Transverse colon (tissue), 4 donors: ENCODE measurements around the gene OR5B3. TPM values are rescaled to one million over a fixed set of nuclear protein-coding genes. Genes with fewer than 3 reads are reported as not detected.
"Not testable (repeated sequence)": the region's sequence is repeated elsewhere in the genome, so short reads cannot be mapped to it uniquely, and the experiment has no call there.

Source experiments
- DNase-seq: peaks from one replicate; pipeline ENCODE4 v3.0.0-alpha.2; 2019
- H3K27ac ChIP-seq, 4 donors: fragments of 200-600 bp; sonication (generic); 2 replicates each; pipeline ENCODE4 v1.5.1; 2016 to 2018; ENCODE audit warnings: inconsistent platforms in 4 of 4
- H3K27me3 ChIP-seq: fragments of 200-600 bp; sonication (generic); 2 replicates; pipeline ENCODE4 v1.5.1; 2017; ENCODE audit warnings: inconsistent platforms
- H3K36me3 ChIP-seq, 4 donors: fragments of 200-600 bp; sonication (generic); 2 replicates each; pipeline ENCODE4 v1.5.1; 2017 to 2019; ENCODE audit warnings: inconsistent platforms in 4 of 4
- H3K4me1 ChIP-seq, 4 donors: fragments of 200-600 bp; sonication (generic); 2 replicates each; pipeline ENCODE4 v1.5.1; 2017 to 2020; ENCODE audit warnings: inconsistent platforms in 4 of 4
- H3K4me3 ChIP-seq, 4 donors: fragments of 200-600 bp; sonication (generic); 1 replicate in 1 of 4; 2 replicates in 3 of 4; pipeline versions ENCODE4 v1.5.1 to v1.6.1; 2017 to 2019; ENCODE audit warnings: inconsistent platforms in 4 of 4
- H3K9me3 ChIP-seq, 2 donors: fragments of 200-600 bp; sonication (generic); 2 replicates each; pipeline ENCODE4 v1.5.1; 2017 to 2019; ENCODE audit warnings: inconsistent platforms in 2 of 2
- CTCF ChIP-seq, 5 experiments: fragments of 200-600 bp in 3 of 5; fragments of 450-650 bp in 2 of 5; sonication (generic) in 3 of 5; IDR thresholded peaks; 1 replicate in 2 of 5; 2 replicates in 3 of 5; pipeline ENCODE4 v1.5.1; 2016 to 2017; ENCODE audit warnings: antibody characterized with exemption in 5 of 5, inconsistent platforms in 3 of 5, mild to moderate bottlenecking in 2 of 5, moderate library complexity in 1 of 5
- EP300 ChIP-seq: sonication (generic); formaldehyde crosslinking; IDR thresholded peaks from one replicate; pipeline ENCODE4 v1.6.1; 2017; ENCODE audit warnings: antibody characterized with exemption, low read depth
- POLR2A ChIP-seq: fragments of 450-650 bp; IDR thresholded peaks from one replicate; pipeline ENCODE4 v1.6.1; 2016; ENCODE audit warnings: antibody characterized with exemption, mild to moderate bottlenecking, moderate library complexity
- POLR2AphosphoS5 ChIP-seq, 3 donors: sonication (generic); formaldehyde crosslinking; IDR thresholded peaks; one replicate each; pipeline ENCODE4 v1.6.1; 2016; ENCODE audit warnings: antibody characterized with exemption in 3 of 3
- WGBS, 2 donors: methylation state at CpG; one replicate each; pipeline ENCODE4 v1.1.5; 2018; ENCODE audit warnings: low coverage in 1 of 2; 5-methylcytosine and 5-hydroxymethylcytosine counted together
- in situ Hi-C, 4 donors: fragments of 200-750 bp; cut with MboI; loops; one replicate each; pipeline versions ENCODE4 v1.15.0 to v1.15.1; 2017; ENCODE audit warnings: low sequenced_read_pairs in 3 of 4, low pct_ligation_motif_present in 1 of 4, low pct_unique_long_range_greater_than_20kb in 1 of 4
- intact Hi-C: fragments of 100-400 bp; cut with DNase I; formaldehyde crosslinking; loops from one replicate; pipeline ENCODE4 v1.15.1; 2023; ENCODE audit warnings: low total_unique reads
- total RNA-seq, 4 donors: library from RNA; depleted of rRNA; stranded (reverse); fragments of >200 nt; gene quantifications; one replicate each; pipeline ENCODE4 v1.1.0, GENCODE V29; 2016

Gene OR5B3
- total RNA-seq, 4 donors from 2014 or later, result not detected

DNA sequence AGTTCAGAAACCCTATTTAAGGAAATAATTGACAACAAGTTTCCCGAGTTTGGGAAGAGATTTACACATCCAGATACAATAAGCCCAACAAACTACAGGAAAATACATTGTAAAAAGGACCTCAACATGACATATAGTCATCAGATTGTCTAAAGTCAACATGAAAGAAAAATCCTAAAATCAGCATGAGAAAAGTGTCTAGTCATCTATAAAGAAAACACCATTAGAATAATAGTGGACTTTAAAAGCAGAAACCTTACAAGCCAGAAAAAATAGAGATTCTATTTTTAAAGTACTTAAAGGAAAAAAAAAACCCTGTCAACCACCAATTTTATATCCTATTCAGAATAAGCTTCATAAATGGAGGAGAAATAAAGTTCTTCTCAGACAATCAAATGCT, 22.6 kb upstream of the OR5B3 start:
- intact Hi-C loops, result no loop called here
- in situ Hi-C loops, result no loop called here

DNA sequence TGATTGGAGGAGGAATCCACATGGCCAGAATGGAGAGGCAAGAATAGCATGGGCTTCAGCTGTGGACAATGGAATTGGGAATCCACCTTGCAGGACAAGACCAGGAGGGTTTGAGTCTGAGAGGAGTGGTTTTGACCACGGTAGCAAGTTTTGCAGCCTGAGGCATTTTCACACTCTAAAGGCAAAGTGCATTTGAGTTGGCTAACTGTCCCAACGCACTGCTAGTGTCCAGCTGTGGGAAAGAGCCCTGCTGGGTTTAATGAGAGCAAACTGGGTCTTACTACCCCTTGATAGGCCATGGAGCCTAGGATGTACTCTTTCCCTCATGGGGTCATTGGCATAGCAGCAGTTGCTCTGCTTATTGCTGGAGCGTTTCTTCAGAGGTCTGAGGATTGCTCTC, 21.3 kb upstream of the OR5B3 start, which contains the start of gene OR5B2:
Gene OR5B2 (minus strand): TSS at position 101 of the 400 bp plus-strand sequence. CDS start 4,860 bp downstream, outside the sequence.
- Histone ChIP-seq H3K27me3 (no peaks in the 10 kb centered on the region), H3K9me3 (peaks cover 0 to 6% of the 10 kb centered on the region in 2 donors), H3K27ac (no peak within 1 kb of the TSS), H3K36me3 (no peaks in the 10 kb centered on the region), H3K4me3 (no peak within 1 kb of the TSS), H3K4me1 (no peaks in the 10 kb centered on the region)
- no peak for DNase-seq
- TF ChIP-seq POLR2A (no peak), POLR2AphosphoS5 (IDR thresholded peaks at IDR 0.05) (no peak), EP300 (no peak), CTCF (IDR thresholded peaks at IDR 0.05) (no peak)
- WGBS, 2 donors, result 75% methylated on average over 3 of the region's 3 CpGs; no CpG with 5 or more reads in 1 of the 2 donors
- in situ Hi-C loops, result no loop called here
- intact Hi-C loops, result loop anchor here (1.0 kb wide), 1 partner anchor 33 kb away; no protein-coding TSS in a partner anchor

More for the DNA sequence above, 22.6 kb upstream of the OR5B3 start:
- H3K9me3 ChIP-seq, result peaks cover 0 to 6% of the 10 kb centered on the region in 2 donors
- H3K27ac ChIP-seq, result no peak overlapping the region
- no peaks in the 10 kb centered on the region for H3K36me3 ChIP-seq
- DNase-seq, result no peak
- H3K4me1 ChIP-seq, result no peaks in the 10 kb centered on the region
- H3K4me3 ChIP-seq, result no peak overlapping the region
- 27 to 40% methylated on average over 1 of the region's 1 CpG for WGBS, 2 donors
- no peak for TF ChIP-seq CTCF (IDR thresholded peaks at IDR 0.05)
- TF ChIP-seq POLR2AphosphoS5 (IDR thresholded peaks at IDR 0.05), result no peak
- no peak for TF ChIP-seq EP300
- TF ChIP-seq POLR2A, result no peak
- no peaks in the 10 kb centered on the region for H3K27me3 ChIP-seq

DNA sequence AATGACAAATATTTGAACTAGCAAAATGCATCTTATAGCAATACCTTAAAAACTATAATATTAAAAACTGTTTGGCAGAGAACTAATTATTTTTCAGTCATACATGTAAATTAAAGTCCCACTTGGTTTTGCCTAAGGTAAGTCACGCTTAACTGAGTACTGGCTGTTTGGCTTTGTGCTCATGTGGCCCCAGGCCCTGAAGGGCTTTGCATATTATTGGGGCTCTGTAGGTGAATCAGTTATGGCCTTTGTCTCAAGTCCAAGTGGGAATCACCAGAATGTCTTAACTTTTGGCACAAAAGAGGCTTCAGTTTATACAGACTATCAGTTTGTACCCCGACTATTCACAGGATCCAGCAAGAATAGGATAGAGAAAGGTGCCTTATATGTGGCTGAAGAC, 7.1 kb downstream of the OR5B3 start:
- intact Hi-C loops, H3K9me3 ChIP-seq, in situ Hi-C loops, H3K36me3 ChIP-seq, H3K27me3 ChIP-seq, H3K4me1 ChIP-seq, DNase-seq, H3K27ac ChIP-seq, H3K4me3 ChIP-seq: not testable (repeated sequence)
- WGBS, 2 donors, result 60% methylated on average over 1 of the region's 2 CpGs; no CpG with 5 or more reads in 1 of the 2 donors

DNA sequence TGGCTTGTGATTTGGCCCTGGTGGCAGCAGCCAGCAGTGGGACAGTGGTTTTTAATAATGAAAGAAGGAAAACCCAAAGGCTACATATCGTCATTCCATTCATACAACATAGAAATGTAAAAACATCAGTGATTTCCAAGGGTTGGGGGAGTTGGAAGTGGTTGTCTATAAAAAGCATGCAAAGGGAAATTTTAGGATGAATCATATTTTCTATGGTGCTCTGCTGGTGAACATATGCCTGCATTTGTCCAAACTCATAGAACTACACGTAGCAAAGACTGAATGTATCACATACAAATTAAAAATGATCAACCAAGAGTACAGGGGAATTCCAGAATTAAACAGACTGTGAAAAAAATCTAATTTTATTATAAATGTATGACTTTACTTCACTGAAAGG, 11.1 kb downstream of the OR5B3 start:
- H3K27me3 ChIP-seq, result no peaks in the 10 kb centered on the region
- WGBS, 2 donors, result 72 to 95% methylated on average over 2 of the region's 2 CpGs
- no peaks in the 10 kb centered on the region for H3K36me3 ChIP-seq
- no peaks in the 10 kb centered on the region for H3K4me1 ChIP-seq
- intact Hi-C loops, result loop anchor here (1.0 kb wide), 1 partner anchor 33 kb away; the partner anchor contains the start of gene OR5B2
- DNase-seq, result no peak
- in situ Hi-C loops, result no loop called here
- no peak for TF ChIP-seq POLR2A
- TF ChIP-seq CTCF (IDR thresholded peaks at IDR 0.05), result no peak
- TF ChIP-seq POLR2AphosphoS5 (IDR thresholded peaks at IDR 0.05), result no peak
- TF ChIP-seq EP300, result no peak
- no peak overlapping the region for H3K4me3 ChIP-seq
- H3K9me3 ChIP-seq, result peaks cover 0 to 9% of the 10 kb centered on the region in 2 donors
- H3K27ac ChIP-seq, result no peak overlapping the region

- Histone ChIP-seq H3K4me1 (no peaks in the 10 kb centered on the region), H3K9me3 (peaks cover 0 to 9% of the 10 kb centered on the region in 2 donors), H3K27ac (no peak overlapping the region), H3K36me3 (no peaks in the 10 kb centered on the region), H3K4me3 (no peak overlapping the region), H3K27me3 (no peaks in the 10 kb centered on the region)
- no peak for TF ChIP-seq POLR2AphosphoS5 (IDR thresholded peaks at IDR 0.05)
- TF ChIP-seq CTCF (IDR thresholded peaks at IDR 0.05), result no peak
- TF ChIP-seq EP300, result no peak
- no peak for TF ChIP-seq POLR2A
- no peak for DNase-seq
- intact Hi-C loops, result no loop called here
- in situ Hi-C loops, result no loop called here
Measured at GRCh38 chr11:58394195-58394594, 12.5 kb downstream of the OR5B3 start.
